HEK293 (cell line): Measurements from ENCODE around the gene NISCH.

Experiments used
- CTCF ChIA-PET: fragments of 350-600 bp; formaldehyde crosslinking; extraction: SDS; loops from one replicate; lab custom pipeline; 2021; ENCODE audit warnings: antibody characterized with exemption; lab: Yijun Ruan, JAX
- POLR2A ChIA-PET: fragments of 300-600 bp; formaldehyde crosslinking; extraction: SDS; loops from one replicate; lab custom pipeline; 2020; ENCODE audit warnings: antibody characterized with exemption, inconsistent platforms; lab: Yijun Ruan, JAX
- H3K27ac ChIP-seq: fragments of 200-500 bp; sonication (Bioruptor generic); 2 replicates; pipeline ENCODE4 v1.5.1; 2014; ENCODE audit warnings: low read depth, low read length, control low read depth, inconsistent platforms; ENCODE audit errors: extremely low read depth
- H3K36me3 ChIP-seq, 2 experiments: fragments of 200-500 bp in 1 of 2; sonication (Bioruptor generic) in 1 of 2; 1 replicate in 1 of 2; 2 replicates in 1 of 2; pipeline ENCODE4 v1.5.1; 2014 to 2017; ENCODE audit warnings: inconsistent platforms in 2 of 2, low read length in 2 of 2; ENCODE audit not compliant: control insufficient read depth in 2 of 2, insufficient read depth in 1 of 2
- H3K4me1 ChIP-seq: fragments of 200-500 bp; sonication (Bioruptor generic); 2 replicates; pipeline ENCODE4 v1.5.1; 2014; ENCODE audit warnings: mild to moderate bottlenecking, low read length, inconsistent platforms; ENCODE audit not compliant: control insufficient read depth, insufficient read depth
- H3K4me3 ChIP-seq: 2 replicates; pipeline ENCODE4 v1.5.1; 2011; ENCODE audit warnings: low read depth, mild to moderate bottlenecking, control low read depth, low read length, moderate library complexity
- H3K9me3 ChIP-seq: fragments of 200-500 bp; sonication (Bioruptor generic); 2 replicates; pipeline ENCODE4 v1.5.1; 2014; ENCODE audit warnings: low read depth, low read length, inconsistent platforms; ENCODE audit not compliant: control insufficient read depth, insufficient read depth
- GLIS1 ChIP-seq: fragments of 450-650 bp; formaldehyde crosslinking; IDR thresholded peaks from 2 replicates; pipeline ENCODE4 v1.5.1; 2016; ENCODE audit warnings: missing biosample characterization, missing genetic modification characterization
- GLIS2 ChIP-seq: fragments of 450-650 bp; formaldehyde crosslinking; IDR thresholded peaks from 2 replicates; pipeline ENCODE4 v1.5.1; 2016; ENCODE audit warnings: missing biosample characterization, missing genetic modification characterization
- KLF9 ChIP-seq: fragments of 450-650 bp; formaldehyde crosslinking; IDR thresholded peaks from 2 replicates; pipeline ENCODE4 v1.5.1; 2016; ENCODE audit warnings: missing biosample characterization, missing genetic modification characterization, low read depth
- RBAK ChIP-seq: fragments of 450-650 bp; formaldehyde crosslinking; IDR thresholded peaks from 2 replicates; pipeline ENCODE4 v1.5.1; 2016; ENCODE audit warnings: missing biosample characterization, missing genetic modification characterization
- SCRT1 ChIP-seq: fragments of 450-650 bp; formaldehyde crosslinking; IDR thresholded peaks from 2 replicates; pipeline ENCODE4 v1.5.1; 2016; ENCODE audit warnings: missing biosample characterization, missing genetic modification characterization, borderline replicate concordance
- ZBTB26 ChIP-seq: fragments of 450-650 bp; formaldehyde crosslinking; optimal IDR thresholded peaks from 2 replicates; pipeline ENCODE3; 2016; ENCODE audit warnings: missing biosample characterization, mild to moderate bottlenecking, missing genetic modification characterization
- ZEB2 ChIP-seq: fragments of 450-650 bp; formaldehyde crosslinking; IDR thresholded peaks from 2 replicates; pipeline ENCODE4 v1.5.1; 2016; ENCODE audit warnings: missing biosample characterization, missing genetic modification characterization
- ZFP3 ChIP-seq: fragments of 450-650 bp; formaldehyde crosslinking; IDR thresholded peaks from 2 replicates; pipeline ENCODE4 v1.5.1; 2016; ENCODE audit warnings: low read depth, missing biosample characterization, missing genetic modification characterization
- ZFP37 ChIP-seq: fragments of 450-650 bp; formaldehyde crosslinking; IDR thresholded peaks from 2 replicates; pipeline ENCODE4 v1.5.1; 2016; ENCODE audit warnings: missing biosample characterization, missing genetic modification characterization
- ZNF10 ChIP-seq: fragments of 450-650 bp; formaldehyde crosslinking; IDR thresholded peaks from 2 replicates; pipeline ENCODE4 v1.5.1; 2017; ENCODE audit warnings: missing biosample characterization, missing genetic modification characterization
- ZNF146 ChIP-seq: fragments of 450-650 bp; formaldehyde crosslinking; IDR thresholded peaks from 2 replicates; pipeline ENCODE4 v1.5.1; 2016; ENCODE audit warnings: missing biosample characterization, missing genetic modification characterization
- ZNF221 ChIP-seq: fragments of 450-650 bp; formaldehyde crosslinking; IDR thresholded peaks from 2 replicates; pipeline ENCODE4 v1.5.1; 2017; ENCODE audit warnings: missing biosample characterization, missing genetic modification characterization, borderline replicate concordance
- ZNF23 ChIP-seq: fragments of 450-650 bp; formaldehyde crosslinking; IDR thresholded peaks from 2 replicates; pipeline ENCODE4 v1.5.1; 2016; ENCODE audit warnings: missing biosample characterization, missing genetic modification characterization, borderline replicate concordance
- ZNF239 ChIP-seq: fragments of 450-650 bp; formaldehyde crosslinking; IDR thresholded peaks from 2 replicates; pipeline ENCODE4 v1.5.1; 2016; ENCODE audit warnings: missing biosample characterization, missing genetic modification characterization
- ZNF280D ChIP-seq: fragments of 450-650 bp; formaldehyde crosslinking; IDR thresholded peaks from 2 replicates; pipeline ENCODE4 v1.5.1; 2016; ENCODE audit warnings: missing biosample characterization, missing genetic modification characterization
- ZNF366 ChIP-seq: fragments of 450-650 bp; formaldehyde crosslinking; conservative IDR thresholded peaks from 2 replicates; pipeline ENCODE4 v1.5.1; 2016; ENCODE audit warnings: missing biosample characterization, missing genetic modification characterization
- ZNF433 ChIP-seq: fragments of 450-650 bp; formaldehyde crosslinking; IDR thresholded peaks from 2 replicates; pipeline ENCODE4 v1.5.1; 2016; ENCODE audit warnings: missing biosample characterization, missing genetic modification characterization, low read depth
- ZNF521 ChIP-seq: fragments of 450-650 bp; formaldehyde crosslinking; IDR thresholded peaks from 2 replicates; pipeline ENCODE4 v1.5.1; 2017; ENCODE audit warnings: missing biosample characterization, mild to moderate bottlenecking, missing genetic modification characterization
- ZNF530 ChIP-seq: fragments of 450-650 bp; formaldehyde crosslinking; IDR thresholded peaks from 2 replicates; pipeline ENCODE4 v1.5.1; 2016; ENCODE audit warnings: low read depth, missing biosample characterization, missing genetic modification characterization
- ZNF561 ChIP-seq: fragments of 450-650 bp; IDR thresholded peaks from 2 replicates; pipeline ENCODE4 v1.5.1; 2018; ENCODE audit warnings: missing biosample characterization, missing genetic modification characterization, borderline replicate concordance
- ZNF791 ChIP-seq: fragments of 450-650 bp; formaldehyde crosslinking; IDR thresholded peaks from 2 replicates; pipeline ENCODE4 v1.5.1; 2016; ENCODE audit warnings: missing biosample characterization, missing genetic modification characterization

Gene NISCH

GRCh38 chr3:52472239-52473000 is 17.0 kb downstream of the NISCH start (continued):
- TF ChIP-seq ZFP37 (tag by site-specific recombination) (no peak), ZNF561 (tag by site-specific recombination) (no peak), KLF9 (no peak), GLIS1 (no peak), ZNF280D (no peak), ZNF221 (no peak), ZNF239 (no peak), ZNF791 (tag by site-specific recombination) (no peak), ZNF366 (tag by site-specific recombination) (no peak), SCRT1 (tag by site-specific recombination) (no peak), RBAK (tag by site-specific recombination) (no peak), GLIS2 (no peak)

GRCh38 chr3:52473026-52473425 is 17.6 kb downstream of the NISCH start:
- CTCF ChIA-PET = interaction anchor here (0.8 to 1.1 kb wide), 2 partner anchors 8 to 15 kb away, joined by 3 read pairs; no protein-coding TSS in a partner anchor

GRCh38 chr3:52477076-52477795 is 21.8 kb downstream of the NISCH start:
- H3K9me3 ChIP-seq = no peaks in the 10 kb centered on the region
- no peaks in the 10 kb centered on the region for H3K4me1 ChIP-seq
- no peak overlapping the region for H3K27ac ChIP-seq
- CTCF ChIA-PET = interaction anchor here (0.6 to 0.7 kb wide), 2 partner anchors 22 to 328 kb away, joined by 3 read pairs; no protein-coding TSS in a partner anchor
- H3K4me3 ChIP-seq = no peak overlapping the region
- TF ChIP-seq ZNF521 (tag by site-specific recombination) (no peak), ZNF561 (tag by site-specific recombination) (no peak), ZNF146 (tag by site-specific recombination) (no peak), ZNF433 (no peak), ZBTB26 (tag by site-specific recombination) (no peak)
- TF ChIP-seq, all 188 proteins: peak for 0
- POLR2A ChIA-PET = no interaction called here
- H3K36me3 ChIP-seq = peaks cover 7 to 97% of the 10 kb centered on the region in 2 experiments; a peak in 2 of 3 replicates

More at GRCh38 chr3:52473026-52473425, 17.6 kb downstream of the NISCH start:
- H3K4me3 ChIP-seq = no peak overlapping the region
- H3K9me3 ChIP-seq = no peaks in the 10 kb centered on the region
- POLR2A ChIA-PET = no interaction called here
- H3K36me3 ChIP-seq = peaks cover 7 to 91% of the 10 kb centered on the region in 2 experiments; a peak in 2 of 3 replicates
- H3K27ac ChIP-seq = no peak overlapping the region
- TF ChIP-seq ZNF530 (tag by site-specific recombination) (no peak), ZFP3 (no peak), ZEB2 (no peak), ZNF23 (tag by site-specific recombination) (no peak), ZNF10 (tag by site-specific recombination) (no peak)
- TF ChIP-seq, all 188 proteins: peak for 0
- H3K4me1 ChIP-seq = no peaks in the 10 kb centered on the region
